ENCODE results near the gene SPDYC. TPM values are rescaled to one million over a fixed set of nuclear protein-coding genes. Genes with fewer than 3 reads are reported as not detected.
A peak's percentile ranks its signal among the peaks of the same experiment; 100 is the strongest.

The SPDYC gene
- total and polyA plus RNA-seq, 9 of the 15 experiments (the other 6 are each of a cell fraction or from before 2014, with no cell fraction given) = 4.4 to 18.8 (median 9.2) TPM

- TF ChIP-seq CBFB (CRISPR knock-in tag; IDR thresholded peaks at IDR 0.05) = no peak
- TF ChIP-seq ZNF589 (CRISPR knock-in tag; IDR thresholded peaks at IDR 0.05; ENCODE audit: low read depth) = no peak
- 0 out of 2 replicates have a peak, but pooled peaks have one; percentile 23 for TF ChIP-seq SMAD3 (CRISPR knock-in tag; conservative IDR thresholded peaks at IDR 0.05)
- TF ChIP-seq STAT6 (CRISPR knock-in tag; IDR thresholded peaks at IDR 0.05) = 0 out of 2 replicates have a peak, but pooled peaks have one; percentile 15
- TF ChIP-seq ZC3H11A (IDR thresholded peaks at IDR 0.05; ENCODE audit: low read depth, low read length) = no peak
- no peak for TF ChIP-seq FOXJ2 (tag; IDR thresholded peaks at IDR 0.05)
- no peak for TF ChIP-seq ZEB2 (IDR thresholded peaks at IDR 0.05)
- TF ChIP-seq SAFB2 (IDR thresholded peaks at IDR 0.05; ENCODE audit: borderline replicate concordance, low read depth, low read length, severe bottlenecking) = no peak
- peak; percentile 90 for TF ChIP-seq POLR2A (conservative IDR thresholded peaks at IDR 0.05)
- TF ChIP-seq CREB3L1 (IDR thresholded peaks at IDR 0.05; ENCODE audit: borderline replicate concordance, low read depth) = peak; percentile 98
- peak; percentile 44 for TF ChIP-seq ESRRA (IDR thresholded peaks at IDR 0.05; ENCODE audit: borderline replicate concordance, low read depth)
- TF ChIP-seq CBX5 (IDR thresholded peaks at IDR 0.05; ENCODE audit: borderline replicate concordance, low read depth) = no peak
- peak; percentile 96 for TF ChIP-seq POLR2G (IDR thresholded peaks at IDR 0.05; ENCODE audit: low read depth, low read length)
- peak; percentile 99 for TF ChIP-seq EP400 (IDR thresholded peaks at IDR 0.05)
- TF ChIP-seq PHF8 (IDR thresholded peaks at IDR 0.05; ENCODE audit: borderline replicate concordance, low read length) = peak; percentile 96
- peak in 1 of 2 experiments; percentile 91; a peak in 2 of 4 replicates for TF ChIP-seq KDM4B (IDR thresholded peaks at IDR 0.05; ENCODE audit: borderline replicate concordance in 2 of 2, low read depth in 1 of 2)
Measured at GRCh38 chr11:65134240-65134951, 35.6 kb upstream of the SPDYC start, which contains the start of gene SYVN1 (continued).
